Fibroblast of skin of right biceps (primary cell): Measurements from ENCODE around the gene MAPRE2.
A peak's percentile ranks its signal among the peaks of the same experiment; 100 is the strongest.
"Not testable (repeated sequence)": the region's sequence is repeated elsewhere in the genome, so short reads cannot be mapped to it uniquely, and the experiment has no call there.

ENCODE experiments used
- DNase-seq: peaks from one replicate; pipeline ENCODE4 v3.0.0-alpha.2; 2013

MAPRE2 gene

GRCh38 chr18:35095983-35096676 lies 54.9 kb downstream of the MAPRE2 start:
- peak; percentile 41 for DNase-seq

DNA sequence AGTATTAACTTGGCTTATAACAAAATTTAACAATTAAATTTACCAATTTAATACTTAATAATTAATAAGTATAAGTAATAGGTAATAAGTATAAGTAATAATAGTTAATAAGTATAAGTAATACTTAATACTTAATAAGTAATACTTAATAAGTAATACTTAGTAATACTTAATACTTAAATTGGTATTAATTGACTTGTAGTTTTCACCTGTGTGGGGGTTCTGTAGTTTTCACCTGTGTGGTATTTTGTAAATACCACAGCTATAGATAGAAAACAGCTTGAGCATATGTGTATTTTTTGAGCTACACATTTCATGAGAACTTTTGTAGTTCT lies 55.4 kb downstream of the MAPRE2 start:
- no peak for DNase-seq

GRCh38 chr18:35097195-35097594 lies 56.0 kb downstream of the MAPRE2 start:
- no peak for DNase-seq

- no peak for DNase-seq
Observed at GRCh38 chr18:35097763-35098162, 56.5 kb downstream of the MAPRE2 start.

DNA sequence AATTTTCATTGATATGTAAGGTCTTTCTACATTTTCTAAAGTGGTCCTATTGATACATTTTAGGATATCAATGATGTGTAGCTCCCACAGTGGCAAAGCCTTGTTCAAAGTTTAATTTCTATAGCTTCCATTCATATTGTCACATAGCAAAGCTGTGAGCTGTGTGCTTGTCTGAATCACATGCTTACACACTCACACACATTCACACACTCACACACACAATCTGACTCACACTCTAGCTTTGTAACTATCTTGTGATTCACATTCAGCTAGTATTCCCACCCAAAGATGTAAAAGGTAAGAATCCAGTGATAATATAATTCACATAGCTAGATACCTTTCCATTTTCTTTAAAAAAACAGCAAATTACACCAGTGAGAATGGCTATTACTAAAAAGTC lies 58.7 kb downstream of the MAPRE2 start:
- peak; percentile 55 for DNase-seq

DNA sequence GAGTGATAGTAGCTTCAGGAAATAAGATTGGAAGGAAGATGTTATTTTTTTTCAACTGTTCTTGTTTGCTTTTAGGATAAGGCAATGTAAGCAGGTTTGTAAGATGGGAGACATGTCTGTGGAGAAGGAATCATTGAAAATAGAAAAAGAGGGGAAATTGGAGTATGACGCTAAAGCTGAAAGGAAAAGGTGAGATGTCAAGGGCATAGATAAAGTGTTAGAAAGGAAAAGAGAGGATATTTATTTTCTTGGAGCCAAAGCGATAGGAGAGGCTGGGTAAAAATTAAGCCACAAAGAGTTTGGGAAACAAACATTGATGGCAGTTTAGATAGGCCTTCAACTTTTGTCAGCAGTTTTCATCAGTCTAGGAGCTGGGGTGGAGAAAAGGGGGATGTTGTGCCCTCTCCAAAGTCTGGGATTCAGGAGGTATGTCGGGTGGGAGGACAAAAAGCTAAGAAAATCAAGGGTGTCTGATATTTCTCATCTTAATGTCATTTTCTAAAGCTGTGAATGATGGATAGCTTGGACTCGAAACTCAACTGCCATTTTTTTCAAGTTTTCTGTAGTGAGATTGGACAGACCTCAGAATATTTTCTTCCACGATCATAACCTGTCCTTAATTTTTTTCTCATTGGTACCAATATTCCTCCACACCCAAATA lies 63.3 kb downstream of the MAPRE2 start:
- no peak for DNase-seq

GRCh38 chr18:35106013-35106844 lies 65.0 kb downstream of the MAPRE2 start:
- no peak for DNase-seq

- DNase-seq: no peak
Observed at GRCh38 chr18:35106845-35107148, 65.6 kb downstream of the MAPRE2 start.

DNA sequence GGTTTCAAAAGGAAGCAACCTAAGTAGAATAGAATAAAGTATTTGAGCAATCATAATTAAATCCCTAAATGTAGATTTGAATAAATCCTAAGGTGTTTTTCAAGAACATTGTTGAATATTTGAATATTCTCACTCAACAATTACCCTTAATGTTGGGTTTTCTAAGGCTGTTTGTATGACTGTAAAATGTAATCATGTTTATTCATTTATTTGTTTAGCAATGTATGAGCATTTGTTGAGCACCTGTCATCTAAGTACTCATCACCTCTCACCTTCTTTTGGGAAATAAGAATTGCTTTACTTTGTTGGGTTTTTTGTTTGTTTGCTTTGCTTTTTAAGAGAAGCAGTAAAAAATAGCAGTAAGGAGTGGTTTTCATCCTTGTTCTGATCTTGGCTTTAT lies 66.0 kb downstream of the MAPRE2 start:
- DNase-seq: no peak

GRCh38 chr18:35108088-35108487 lies 66.9 kb downstream of the MAPRE2 start:
- not testable (repeated sequence) for DNase-seq

- no peak for DNase-seq
Observed at GRCh38 chr18:35110059-35110458, 68.8 kb downstream of the MAPRE2 start.

GRCh38 chr18:35110554-35111485 lies 69.6 kb downstream of the MAPRE2 start:
- DNase-seq: no peak

DNA sequence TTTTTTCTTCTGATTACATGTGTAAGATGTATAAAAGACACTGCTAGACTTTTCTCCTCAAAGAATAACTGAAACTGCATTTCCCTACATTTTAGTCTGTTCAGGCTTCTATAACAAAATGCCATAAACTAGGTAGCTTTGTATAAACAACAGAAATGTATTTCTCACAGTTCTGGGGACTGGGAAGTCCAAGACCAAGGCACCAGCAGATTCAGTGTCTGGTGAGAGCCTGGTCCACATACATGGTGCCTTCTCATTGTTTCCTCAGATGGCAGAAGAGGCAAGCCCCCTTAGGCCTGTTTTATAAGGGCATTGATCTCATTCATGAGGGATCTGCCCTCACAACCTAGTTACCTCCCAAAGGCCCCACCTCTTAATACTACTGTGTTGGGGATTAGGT lies 71.5 kb downstream of the MAPRE2 start:
- no peak for DNase-seq

DNA sequence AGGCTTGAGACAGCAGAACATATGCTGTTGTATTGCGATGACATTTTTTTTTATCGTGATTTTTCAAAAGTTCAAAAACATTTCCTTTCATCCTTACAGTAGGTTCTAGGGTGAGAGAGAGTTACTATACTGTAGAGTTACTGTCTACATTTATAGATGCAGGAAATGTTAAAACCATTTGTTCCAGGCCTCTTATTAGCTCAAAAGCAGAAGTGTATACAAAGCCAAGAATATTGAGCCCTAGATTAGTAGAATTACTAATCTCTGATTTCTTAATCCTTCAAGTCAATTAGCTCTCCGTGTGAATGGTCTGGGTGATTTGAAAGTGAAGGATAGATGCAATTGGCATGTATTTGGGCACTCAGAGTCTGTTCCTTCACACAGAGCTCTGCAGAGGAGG lies 73.1 kb downstream of the MAPRE2 start:
- DNase-seq: no peak

DNA sequence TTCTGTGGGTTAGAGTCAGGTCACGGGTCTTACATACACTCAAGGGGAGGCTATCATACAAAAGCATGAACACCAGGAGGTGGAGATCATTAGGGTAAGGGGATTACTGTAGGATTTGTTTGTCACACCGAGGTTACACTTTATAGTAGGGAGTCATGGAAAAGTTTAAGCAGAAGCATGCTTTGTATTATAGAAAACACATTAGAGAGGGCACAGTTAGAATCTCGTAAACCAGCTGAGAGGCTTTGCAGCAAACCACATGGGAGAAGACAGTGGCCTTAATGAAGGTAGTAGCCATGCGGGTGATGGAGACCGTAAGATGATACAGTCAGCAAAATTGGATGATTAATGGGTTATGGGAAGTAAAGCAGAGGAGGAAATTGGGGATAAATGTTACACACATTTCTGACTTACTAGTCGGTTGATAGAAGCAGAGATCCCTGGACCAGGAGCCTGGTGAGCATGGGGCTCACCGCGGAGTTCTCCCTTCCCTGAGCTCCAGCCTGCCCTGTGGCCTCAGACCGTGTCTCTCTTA lies 75.6 kb downstream of the MAPRE2 start:
- peak; percentile 4 for DNase-seq

DNA sequence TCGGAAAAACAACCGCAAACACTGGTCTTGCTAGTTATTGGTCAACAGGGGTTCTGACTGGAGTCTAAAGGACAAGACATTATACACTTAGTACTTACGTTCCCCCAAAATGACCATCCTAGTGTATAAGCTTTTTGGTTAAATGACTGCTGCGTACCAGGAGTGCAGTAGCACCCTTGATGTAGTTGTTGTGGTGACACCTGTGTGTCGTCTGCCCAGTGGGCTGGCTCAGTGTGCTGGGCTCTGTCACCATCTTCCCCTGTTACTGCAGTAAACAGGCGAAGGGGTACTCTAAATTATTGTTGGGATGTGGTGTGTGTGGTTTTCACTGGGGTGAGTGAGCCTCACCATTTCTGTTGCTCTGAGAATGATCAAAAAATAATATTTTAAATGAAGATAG lies 76.2 kb downstream of the MAPRE2 start:
- DNase-seq: no peak

DNA sequence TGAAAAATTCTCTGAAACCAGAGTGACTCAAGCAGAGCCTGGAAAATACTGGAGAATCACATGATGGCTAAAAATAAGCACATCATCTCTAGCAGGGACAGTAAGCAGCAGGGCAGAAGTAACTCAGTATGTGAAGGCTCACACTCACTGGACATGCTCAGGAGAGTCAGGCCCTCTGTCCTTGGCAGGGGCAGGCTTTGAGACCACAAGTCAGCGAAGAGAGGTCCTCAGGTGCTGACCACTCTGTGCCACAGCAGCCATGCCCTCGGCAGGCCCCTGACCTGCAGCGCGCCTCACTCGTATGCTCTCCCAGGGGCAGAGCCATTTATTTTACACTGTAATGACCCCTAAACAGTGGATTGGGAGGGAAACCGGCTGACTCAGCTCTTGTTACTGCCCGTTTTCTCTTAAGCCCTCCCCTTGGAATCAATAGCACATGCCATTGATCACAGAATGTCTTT lies 76.8 kb downstream of the MAPRE2 start:
- DNase-seq: peak; percentile 55

- DNase-seq: no peak
Observed at GRCh38 chr18:35118641-35119040, 77.4 kb downstream of the MAPRE2 start.

GRCh38 chr18:35121038-35121437 lies 79.8 kb downstream of the MAPRE2 start:
- no peak for DNase-seq

- no peak for DNase-seq
Observed at GRCh38 chr18:35121531-35121930, 80.3 kb downstream of the MAPRE2 start.

DNA sequence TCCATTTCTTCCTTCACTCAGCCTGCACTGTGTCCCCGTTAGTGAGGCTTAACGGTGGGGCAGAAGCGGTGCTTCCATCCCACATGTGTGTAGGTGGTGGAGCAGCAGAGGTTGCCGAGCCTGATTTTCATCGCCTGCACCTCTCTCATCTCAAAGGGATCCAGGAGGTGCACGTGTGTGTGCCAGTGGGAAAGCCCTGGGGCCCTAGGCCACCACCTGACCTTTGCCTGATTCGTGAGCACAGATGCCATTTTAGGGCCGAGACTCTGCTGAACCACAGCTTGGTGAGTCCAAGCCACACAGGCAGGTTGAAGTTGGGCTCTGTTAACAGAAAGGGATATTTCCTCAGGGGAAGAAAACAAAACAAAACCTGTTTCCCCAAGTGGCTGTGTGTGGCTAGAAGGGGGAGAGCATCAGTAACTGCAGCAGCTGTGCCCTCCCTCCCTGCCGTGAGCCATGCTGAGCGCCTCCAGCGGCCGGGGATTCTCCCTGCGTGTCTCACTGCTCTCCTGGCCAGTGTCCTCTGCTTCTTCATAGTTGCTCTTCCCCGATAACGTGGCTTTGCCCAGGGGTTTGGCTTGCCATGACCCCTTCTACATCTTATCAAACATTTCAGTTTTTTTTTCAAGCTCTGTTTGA lies 81.5 kb downstream of the MAPRE2 start:
- no peak for DNase-seq

DNA sequence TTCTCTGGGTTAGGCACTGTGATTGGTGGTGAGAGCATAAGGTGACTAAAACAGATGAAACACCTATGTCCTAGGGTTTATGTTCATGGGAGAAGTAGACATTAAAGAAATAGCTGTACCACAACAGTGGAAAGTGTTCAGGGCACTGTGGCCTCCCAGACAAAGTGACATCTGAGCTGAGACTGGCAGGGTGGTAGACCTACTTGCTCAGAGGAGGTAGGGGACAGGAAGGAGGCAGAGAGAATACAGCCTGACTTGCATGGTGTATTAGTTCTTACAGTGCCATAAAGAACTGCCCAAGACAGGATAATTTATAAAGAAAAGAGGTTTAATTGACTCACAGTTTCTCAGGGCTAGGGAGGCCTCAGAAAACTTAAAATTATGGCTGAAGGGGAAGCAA lies 82.6 kb downstream of the MAPRE2 start:
- no peak for DNase-seq
